Superior temporal gyrus (tissue), 1 donor: ENCODE measurements around the gene FABP7.

Experiments used
- DNase-seq: peaks from one replicate; pipeline ENCODE4 v3.0.0-alpha.2; 2016; ENCODE audit errors: extremely low spot score

Gene FABP7

GRCh38 chr6:122798099-122798641 lies 18.7 kb downstream of the FABP7 start:
- no peak for DNase-seq

- DNase-seq = no peak
Measured at GRCh38 chr6:122799140-122799745, 19.7 kb downstream of the FABP7 start.

DNA sequence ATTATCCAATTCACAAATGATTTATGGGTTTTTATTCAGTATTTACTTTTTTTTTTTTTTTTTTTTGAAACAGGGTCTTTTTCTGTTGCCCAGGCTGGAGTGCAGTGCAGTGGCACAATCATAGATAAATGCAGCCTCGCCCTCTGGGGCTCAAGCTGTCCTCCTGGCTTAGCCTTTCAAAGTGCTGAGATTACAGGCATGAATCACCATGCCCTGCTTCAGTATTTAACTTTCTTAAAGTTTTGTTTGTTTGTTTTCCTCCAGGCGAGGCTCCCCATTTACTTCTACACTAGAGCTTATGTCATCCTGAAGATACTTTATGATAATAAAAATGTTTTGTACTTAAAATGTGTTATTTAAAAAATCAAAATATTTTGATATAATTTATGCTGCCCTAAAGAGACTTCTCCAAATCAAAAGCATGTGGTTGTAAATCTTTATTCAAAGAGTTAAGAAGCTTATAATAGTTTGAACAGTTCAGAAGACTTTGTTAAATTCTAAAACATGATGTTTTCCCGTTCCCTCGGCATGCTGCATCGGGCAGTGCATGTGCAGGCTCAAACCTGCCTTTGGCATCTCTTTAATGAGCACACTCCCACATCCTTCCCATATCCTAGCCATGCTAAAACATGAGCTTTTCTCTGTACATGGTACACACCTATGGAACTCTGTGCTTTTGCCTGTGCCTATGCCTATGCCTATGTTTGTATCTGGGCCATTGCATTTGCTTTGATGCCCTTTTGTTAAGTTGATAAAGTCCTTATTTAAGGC lies 20.6 kb downstream of the FABP7 start:
- no peak for DNase-seq

DNA sequence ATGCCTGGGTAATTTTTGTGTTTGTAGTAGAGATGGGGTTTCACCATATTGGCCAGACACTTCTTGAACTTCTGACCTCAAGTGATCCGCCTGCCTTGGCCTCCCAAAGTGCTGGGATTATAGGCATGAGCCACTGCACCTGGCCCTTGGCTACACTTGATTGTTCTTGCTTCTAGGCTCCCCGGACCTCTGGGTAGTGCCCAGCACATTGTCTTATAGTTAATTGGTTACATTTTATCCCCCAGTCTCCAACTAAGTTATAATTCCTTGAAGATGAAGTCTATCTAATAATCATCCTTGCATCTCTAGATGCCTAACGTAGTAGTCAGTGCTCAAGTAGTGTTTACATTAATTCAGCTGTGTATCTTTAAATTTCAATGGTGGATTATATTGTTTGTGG lies 21.4 kb downstream of the FABP7 start:
- no peak for DNase-seq

DNA sequence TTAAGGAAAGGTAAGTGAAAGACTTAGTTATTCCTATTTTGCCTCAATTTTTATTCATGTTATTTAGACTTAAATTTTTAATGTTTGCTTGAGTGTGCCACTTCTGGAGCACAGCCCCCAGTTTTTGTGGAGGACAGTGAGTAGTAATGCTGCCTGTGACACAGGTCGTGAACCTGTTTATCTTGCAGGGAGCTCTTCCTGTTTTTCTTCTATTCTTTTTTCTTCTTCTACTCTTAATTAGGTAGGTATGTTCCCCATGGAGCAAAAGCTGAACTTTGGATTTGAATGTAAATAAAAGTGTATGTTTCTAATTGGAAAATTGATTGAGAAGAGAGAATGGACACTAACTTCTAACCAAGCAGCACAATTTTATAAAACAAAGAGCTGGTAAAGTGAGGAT lies 21.9 kb downstream of the FABP7 start:
- no peak for DNase-seq

DNA sequence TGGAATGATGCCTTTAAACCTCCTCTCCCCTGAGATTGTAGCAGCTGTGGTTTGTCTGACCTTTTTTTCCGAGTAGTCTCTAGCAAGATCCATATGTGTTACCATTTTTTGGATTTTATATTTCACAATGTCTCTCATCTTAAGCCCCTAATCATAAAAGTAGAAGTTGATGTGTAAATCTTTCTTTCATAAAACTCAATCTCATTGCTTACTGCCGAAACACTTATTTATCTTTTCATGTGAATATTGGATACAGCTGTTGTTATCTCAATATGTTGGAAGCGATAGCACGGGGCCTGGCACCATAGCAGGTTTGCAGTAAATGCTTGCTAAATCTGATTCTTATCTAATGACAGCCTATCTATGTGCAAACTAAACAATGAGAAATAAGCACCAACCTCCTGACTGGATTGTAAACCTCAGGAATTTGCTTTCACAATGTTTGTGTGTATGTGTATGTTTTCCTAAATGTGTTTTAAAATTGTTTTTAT lies 23.7 kb downstream of the FABP7 start:
- DNase-seq = no peak

- no peak for DNase-seq
Measured at GRCh38 chr6:122804962-122805485, 25.5 kb downstream of the FABP7 start.

DNA sequence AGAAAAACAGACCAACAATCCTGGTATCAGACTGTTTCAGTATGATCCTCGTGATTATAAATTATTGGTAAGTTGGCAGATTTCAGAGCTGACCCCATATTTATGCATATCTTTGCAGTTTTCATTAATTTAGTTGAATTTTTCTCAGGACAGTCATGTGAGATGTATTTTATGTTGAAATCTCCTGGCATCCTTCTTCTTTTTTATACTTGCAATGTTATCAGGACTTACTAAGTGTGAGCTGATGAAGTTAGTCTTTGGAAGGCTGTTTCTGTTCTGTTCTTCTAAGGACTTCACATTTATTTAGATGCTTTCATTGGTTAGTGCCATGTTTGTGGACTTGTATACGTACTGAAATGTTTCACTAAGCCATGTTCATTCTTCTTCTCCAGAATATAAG lies 26.8 kb downstream of the FABP7 start:
- DNase-seq = no peak

DNA sequence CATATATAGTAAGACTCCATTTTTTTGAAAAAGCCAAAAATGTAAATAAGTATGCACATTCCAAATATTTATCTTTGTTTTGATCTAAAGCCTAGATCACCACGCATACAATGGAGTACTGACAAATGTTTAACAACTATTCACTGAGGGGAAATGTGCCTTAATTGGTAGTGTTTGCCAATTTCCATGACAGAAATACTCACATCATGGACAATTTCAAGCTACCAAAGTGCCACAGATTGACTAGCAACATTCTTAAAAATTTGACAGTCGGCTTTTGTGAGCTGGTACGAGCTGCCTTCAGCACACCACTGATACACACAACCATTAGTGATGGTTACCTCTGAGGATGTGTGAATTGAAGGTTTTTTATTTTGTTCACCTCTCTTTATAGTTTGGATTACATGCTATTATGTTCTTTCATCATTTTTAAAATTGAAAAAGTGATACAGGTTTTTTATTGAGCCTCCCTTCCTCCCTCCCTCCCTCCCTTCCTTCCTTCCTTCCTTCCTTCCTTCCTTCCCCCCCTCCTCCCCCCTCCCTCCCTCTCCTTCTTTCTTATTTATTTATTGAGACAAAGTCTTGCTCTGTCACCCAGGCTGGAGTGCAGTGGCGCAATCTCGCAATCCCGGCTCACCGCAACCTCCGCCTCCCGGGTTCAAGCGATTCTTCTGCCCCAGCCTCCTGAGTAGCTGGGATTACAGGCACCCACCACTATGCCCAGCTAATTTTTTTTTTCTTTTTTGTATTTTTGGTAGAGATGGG lies 28.8 kb downstream of the FABP7 start:
- DNase-seq = no peak

GRCh38 chr6:122809001-122809400 lies 29.5 kb downstream of the FABP7 start:
- no peak for DNase-seq

DNA sequence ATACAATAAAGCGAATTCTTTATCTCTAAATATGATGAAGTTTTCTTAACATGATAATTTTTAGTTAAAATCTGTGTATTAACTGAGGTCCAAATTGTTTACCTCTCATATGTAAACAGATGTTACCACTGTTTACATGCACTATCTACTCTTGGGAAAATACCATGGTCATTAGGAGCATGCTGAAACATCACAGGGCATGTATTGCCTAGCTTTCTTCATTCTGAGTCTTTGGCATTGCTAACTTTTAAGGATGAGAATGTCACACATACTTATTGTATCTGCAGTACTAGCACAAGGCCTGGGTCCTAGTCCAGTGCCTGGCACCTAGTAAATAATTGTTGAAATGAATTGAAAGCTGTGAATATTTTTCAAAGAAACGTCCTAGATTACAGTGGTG lies 30.2 kb downstream of the FABP7 start:
- no peak for DNase-seq

DNA sequence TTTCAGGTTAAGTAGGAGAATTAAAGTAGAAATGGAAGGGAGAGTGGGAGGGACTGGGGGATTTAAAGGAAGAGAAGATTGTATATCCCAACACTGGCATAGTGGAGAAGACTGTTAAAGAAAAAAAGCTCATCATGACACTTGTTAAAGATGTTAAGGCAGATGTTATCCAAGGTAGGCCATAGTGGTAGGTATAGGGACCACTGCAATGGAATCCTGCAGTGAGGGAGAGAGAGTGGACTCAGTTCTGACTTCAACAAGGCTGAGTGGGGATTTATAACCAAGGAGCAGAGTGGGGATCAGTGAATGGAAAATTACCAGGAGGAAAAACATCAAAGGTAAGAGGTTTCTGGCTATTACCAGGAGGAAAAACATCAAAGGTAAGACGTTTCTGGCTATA lies 30.7 kb downstream of the FABP7 start:
- DNase-seq = no peak

DNA sequence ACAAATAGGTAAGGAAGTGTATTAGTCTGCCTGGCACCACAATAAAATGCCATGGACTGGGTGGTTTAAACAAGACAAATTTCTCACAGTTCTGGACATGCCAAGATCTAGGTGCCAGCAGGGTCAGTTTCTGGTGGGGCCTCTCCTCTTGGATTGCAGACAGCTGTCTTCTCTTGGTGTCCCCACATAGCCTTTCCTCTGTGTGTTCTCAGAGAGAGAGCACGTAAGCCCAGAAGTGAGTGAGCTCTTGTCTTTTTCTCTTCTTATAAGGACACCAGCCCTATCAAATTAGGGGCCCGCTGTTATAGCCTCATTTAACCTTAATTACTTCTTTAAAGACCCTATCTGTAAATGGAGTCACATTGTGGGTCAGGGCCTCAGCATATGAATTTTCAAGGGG lies 37.8 kb downstream of the FABP7 start:
- DNase-seq = no peak

DNA sequence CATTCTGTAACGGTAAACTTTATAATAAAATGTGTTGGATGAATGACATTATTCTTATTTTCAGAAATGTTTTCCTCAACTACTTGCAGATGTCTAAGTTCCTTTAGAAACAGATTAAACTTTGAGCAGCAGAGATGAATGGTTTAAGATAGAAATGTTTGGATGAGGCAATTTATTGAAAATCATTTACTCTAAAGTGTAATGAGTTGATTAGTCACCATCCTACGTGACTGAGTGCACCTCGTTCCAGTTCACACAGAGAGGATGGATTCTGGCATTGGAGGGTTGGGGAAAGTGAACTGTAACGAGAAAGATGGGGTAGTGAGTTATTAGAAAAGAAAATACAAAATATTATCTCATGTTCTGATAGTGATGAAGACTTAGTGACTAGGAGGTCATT lies 38.2 kb downstream of the FABP7 start:
- DNase-seq = no peak

DNA sequence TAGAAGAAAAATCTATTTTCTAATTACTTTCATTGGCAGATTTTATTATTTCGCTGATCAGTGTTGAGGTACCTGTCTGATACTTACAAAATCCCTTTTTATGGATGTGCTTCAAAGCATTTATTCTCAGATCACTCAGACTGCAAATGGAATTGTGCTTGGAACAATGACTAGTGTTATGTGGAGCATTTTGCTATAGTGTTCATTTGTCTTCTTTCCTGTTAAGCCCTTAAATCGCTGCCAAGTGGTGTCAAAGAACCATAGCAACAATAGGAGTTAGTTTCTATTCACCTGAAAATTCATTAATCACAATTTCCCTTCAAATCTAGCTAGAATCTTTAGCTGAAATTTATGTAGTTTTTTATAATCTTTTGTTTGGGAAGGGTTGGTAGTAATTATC lies 39.4 kb downstream of the FABP7 start:
- peak; percentile 77 for DNase-seq

- DNase-seq = no peak
Measured at GRCh38 chr6:122821095-122821494, 41.6 kb downstream of the FABP7 start.

DNA sequence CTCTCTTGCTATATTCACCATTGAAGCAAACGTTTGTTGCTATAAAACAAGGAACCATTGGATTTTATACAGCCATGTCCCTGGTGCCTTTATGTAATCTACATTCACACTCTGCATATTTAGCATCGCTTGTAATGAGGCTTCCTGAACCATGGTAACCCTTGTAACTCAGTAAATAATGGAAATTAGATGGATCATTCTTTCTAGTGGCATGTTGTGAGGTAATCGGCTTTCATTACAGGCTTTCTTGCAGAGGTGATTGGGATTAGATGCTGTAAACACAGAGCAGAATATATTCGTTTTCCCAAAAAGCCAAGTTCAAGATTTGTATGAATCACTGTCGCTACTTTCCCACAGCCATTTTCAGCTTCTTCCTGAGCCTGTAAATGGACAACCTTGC lies 45.6 kb downstream of the FABP7 start:
- DNase-seq = no peak

DNA sequence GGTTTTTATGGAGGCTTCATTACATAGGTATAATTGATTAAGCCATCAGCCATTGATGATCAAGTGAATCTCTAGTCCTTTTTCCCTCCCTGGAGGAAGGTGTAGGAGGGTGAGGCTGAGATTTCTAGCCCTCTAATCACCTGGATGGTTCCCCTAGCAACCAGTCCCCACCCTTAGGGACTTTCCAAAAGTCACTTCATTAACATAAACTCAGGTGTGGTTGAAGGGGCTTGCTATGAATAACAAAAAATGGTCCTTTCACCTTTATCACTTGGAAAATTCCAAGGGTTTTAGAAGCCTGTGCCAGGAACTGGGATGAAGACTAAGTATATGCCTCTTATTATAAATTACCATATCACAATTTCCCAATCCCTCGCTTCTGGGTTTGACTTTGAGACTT lies 49.9 kb downstream of the FABP7 start:
- no peak for DNase-seq

GRCh38 chr6:122831511-122831910 lies 52.0 kb downstream of the FABP7 start:
- no peak for DNase-seq

DNA sequence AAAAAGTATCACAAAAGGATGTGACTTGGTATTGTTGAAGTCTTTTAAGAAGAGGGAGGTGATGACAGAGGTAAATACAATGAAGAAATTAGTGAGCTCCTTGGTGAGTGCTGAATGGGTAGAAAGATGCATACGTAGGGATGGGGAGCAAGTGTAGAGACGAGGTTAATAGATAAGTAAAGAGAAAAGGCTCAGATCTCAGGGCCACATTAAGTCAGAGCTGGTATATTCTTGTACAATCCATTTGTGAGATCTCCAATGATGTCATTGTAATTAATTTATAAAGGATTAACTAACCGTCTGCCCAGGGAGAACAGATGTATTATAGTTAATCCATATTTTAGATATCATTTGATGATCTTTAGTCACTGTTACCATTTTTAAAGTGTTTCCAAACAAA lies 52.9 kb downstream of the FABP7 start:
- DNase-seq = no peak

DNA sequence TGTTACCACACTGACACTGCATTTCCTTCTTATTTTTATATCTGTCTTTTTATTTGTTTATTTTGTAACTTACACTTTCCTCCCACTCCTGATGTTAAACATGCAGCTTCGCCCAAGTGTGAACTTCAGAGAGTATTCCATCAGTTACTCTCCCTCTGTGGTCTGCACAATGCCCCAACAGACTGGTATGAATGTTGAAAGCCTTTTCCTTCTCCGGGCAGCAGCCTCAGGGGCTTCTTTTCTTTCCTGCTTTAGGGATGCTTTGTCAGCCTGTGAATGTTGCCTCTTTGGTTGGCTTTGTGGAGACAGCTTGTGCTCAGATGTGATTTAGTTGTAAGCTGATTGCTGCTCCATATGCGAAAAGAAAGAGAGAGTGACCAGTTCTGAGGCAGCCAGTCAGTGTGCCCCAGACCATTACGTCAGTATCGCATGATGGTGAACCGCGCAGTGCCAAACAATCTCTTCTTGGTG lies 53.5 kb downstream of the FABP7 start:
- DNase-seq = peak; percentile 92
